HS-5 (cell line): ENCODE measurements around the gene RIN3.
"Not testable (repeated sequence)": the region's sequence is repeated elsewhere in the genome, so short reads cannot be mapped to it uniquely, and the experiment has no call there.

Source experiments
- DNase-seq: peaks from one replicate; pipeline ENCODE4 v3.0.0-alpha.2; 2012; ENCODE audit warnings: low read depth

The RIN3 gene

DNA sequence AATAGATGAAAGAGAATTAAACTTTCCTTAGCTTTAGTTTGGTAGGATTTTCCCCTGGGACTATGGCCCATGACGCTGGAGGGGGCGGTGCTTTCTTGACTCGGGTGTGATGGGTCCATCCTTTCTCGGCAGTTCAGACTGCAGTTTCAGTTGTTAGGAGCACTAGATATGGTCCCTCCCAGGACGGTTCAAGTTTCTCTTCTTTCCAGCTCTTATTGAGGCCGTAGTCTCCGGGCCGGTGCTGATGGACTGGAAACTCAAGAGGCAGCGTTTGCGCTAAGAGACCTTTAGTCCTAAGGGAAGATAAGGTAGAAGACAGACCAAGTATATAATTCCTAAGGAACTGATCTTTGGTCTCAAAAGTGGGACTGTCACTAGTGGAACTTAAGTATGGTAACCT is 111.2 kb downstream of the RIN3 start:
- no peak for DNase-seq

DNA sequence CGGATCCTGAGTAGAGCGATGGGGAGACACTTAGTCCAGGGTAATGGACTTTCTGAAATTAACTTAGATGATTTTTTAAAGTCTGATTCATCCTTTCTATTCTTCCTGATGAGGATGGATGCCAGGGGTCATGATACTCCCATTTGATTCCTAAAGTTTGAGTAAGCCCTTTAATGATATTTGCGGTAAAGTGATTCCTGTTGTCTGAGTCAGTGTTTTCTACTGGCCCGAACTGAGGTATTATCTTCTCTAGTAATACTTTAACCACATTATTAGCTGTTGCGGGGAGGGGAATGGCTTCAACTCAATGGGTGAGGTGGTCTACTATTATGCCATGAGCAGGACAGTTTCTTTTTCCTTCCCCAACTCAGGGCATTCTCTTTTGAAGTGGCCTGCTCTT is 111.6 kb downstream of the RIN3 start:
- DNase-seq, result peak; percentile 91

DNA sequence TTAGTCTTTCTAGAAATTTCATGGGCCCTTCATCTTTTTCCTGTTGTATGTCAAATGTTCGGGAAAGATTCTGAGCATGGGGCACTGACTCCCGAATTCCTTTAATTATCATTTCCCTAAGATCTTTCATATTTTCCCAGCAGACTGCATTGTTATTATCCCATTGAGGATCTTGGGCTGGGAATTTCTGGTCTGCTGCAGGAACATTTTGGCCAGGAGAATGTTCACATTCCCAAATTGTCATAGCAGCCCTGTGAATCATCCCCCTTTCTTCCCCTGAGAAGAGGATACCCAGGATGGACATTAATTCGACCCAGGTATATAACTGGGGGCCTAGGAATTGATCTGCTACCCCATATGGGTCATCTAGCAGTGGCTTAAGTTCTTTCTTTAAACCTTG is 112.5 kb downstream of the RIN3 start:
- no peak for DNase-seq

DNA sequence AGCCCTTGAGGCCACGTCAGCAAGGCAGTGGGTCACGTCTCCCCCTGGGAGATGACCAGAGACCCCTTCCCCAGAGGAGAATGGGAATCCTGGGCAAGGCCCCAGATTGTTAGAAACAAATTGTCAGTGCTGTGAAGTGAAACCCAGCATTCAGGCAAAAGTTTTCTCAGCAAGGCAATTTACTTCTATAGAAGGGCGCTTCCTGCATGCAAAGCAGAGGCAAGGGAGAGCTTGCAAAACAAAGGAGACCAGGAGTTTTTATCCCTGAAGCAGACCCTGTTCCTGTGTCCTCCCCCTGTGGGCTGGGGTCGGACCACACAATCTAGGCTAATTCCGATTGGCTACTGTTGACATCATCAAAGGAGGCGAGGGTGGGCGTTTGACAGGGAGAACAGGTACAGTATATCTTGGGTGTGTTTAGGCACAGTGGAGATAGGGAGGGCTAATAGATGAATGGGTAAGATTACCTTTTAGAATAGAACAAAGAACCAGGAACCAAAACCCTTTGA is 114.2 kb downstream of the RIN3 start:
- DNase-seq, result no peak

DNA sequence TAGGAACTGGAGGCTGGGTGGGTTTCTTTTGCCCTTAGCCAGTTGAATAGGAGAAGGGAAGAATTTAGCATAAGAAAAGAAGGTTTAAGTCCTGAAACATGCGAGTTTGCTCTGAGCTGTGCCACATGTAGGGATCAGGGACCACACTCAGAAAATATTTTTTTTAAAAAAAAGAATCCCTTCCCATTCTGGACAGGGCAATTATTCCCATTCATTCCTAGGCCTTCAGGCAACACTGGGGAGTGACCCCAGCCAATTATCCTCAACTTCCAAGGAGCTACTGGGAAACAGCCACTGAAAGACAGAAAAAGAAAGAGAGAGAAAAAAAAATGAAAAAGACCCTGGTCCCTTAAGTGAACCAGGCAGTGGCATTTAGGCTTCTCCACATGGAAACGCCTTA is 115.1 kb downstream of the RIN3 start:
- DNase-seq, result no peak

DNA sequence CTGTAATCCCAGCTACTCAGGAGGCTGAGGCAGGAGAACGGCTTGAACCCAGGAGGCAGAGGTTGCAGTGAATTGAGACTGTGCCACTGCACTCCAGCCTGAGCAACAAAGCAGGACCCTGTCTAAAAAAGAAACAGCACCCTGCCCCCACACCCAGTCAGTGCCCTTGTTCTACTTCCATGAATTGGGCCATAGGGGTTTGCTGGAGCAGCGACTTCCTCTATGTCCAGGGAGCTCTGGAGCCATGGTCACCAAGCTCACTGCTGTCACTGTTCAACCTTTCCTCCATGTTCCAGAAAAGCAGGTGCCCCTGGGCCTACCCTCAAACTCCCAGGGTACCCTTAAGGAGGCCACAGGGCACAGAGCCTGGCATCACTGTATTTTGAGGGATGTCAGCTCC is 116.8 kb downstream of the RIN3 start:
- no peak for DNase-seq

DNA sequence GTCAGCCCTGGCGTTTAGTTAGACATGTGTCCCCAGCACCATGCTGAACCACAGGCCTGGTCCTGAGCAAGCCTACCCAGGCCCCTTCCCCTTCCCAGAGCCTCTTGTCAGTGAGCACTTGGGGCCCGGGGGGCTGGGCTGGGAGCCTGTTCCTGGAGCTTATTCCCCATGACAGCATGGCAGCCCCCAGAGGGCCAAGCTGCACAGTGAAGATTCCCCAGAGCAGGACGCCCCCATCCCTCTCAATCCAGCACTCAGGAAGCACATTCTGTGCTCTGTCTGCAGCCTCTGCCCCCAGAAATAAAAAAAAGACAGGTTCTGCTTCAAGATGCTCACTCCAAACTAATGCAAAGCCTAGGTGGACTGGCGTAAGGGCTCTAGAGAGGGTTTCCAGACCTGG is 117.5 kb downstream of the RIN3 start:
- DNase-seq, result no peak

DNA sequence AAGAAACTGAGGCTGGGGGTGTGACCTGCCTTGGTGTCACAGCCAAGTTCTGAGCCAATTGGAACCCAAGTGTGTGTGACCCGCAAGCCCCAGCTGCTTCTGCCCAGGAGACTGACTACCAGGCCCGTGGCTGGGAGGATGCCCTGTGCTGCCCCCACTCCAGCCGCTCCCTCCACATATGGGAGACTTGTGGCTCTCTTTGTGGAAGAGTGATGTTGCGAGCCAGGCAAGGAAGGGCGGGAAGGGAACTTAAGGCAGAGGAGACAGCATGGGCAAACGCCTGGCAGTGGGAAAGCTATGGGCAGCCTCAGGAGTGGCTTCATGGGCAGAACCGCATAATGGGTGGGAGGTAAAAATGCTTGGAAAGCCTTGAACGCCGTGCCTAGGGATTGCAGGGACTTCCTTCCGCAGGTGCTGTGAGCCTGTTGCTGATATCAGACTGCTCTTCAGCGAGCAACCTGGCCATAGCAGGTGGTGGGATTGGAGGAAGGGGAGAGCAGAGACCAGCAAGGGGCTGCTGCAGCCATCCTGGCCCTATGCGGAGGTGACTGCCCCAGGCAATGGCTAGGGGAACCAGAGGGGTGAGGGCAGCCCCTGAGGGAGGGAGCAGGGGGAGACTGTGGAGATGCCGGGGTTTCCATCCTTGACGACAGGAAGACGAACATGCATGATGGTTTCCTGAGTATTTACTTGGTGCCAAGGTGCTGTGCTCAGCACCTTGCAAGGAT is 119.1 kb downstream of the RIN3 start:
- no peak for DNase-seq

DNA sequence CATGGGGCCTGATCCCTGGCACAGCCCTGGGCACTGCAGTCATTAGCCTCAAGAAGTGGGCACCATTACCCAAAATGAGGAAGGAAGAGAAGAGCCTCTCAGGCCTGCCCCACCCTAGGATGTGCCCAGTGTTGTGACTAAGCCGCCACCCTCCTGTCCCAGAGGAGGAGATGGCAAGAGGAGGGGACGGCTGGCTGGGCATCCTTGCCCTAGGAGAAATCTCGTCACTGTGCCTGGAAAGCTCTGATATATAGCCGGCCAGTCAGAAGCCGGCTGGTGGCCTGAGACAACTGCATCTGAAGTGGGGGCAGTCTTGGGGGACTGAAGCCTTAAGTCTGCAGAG is 119.7 kb downstream of the RIN3 start:
- DNase-seq, result no peak

DNA sequence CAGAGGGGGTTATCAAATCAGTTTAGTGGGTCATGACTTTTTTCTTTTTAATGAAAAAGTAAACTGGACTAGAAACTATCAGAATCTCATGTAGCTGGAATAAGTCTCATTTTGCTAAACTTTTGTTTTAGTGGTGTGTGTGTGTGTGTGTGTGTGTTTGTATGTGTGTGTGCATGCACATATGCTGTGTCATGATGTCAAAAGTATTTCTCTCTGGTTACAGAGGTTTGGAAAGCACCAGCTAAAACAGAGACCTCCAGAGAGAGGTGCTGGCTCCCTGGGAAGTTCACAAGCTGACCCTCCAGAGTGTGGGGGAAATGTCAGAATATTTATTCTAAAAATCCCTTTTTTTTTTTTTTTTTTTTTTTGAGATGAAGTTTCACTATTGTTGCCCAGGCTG is 120.1 kb downstream of the RIN3 start:
- DNase-seq, result no peak

DNA sequence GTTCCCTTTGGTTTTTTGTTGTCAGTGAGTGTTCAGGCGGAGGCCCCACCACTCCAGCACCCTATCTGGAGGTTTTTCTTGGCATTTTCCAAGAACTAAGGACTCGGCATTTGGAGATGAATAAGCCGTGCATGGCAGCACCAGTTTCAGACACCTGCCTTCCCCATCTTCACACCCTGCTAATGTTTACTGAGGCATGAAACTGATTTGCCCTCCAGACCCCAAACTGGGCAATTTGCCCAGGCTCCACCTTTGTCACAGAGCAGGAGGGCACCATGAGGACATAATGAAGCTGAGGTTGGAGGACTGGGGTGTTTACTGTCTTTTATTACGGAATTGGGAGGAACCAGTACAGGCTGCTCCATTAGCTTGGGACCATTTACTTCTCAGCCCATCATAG is 121.5 kb downstream of the RIN3 start:
- no peak for DNase-seq

DNA sequence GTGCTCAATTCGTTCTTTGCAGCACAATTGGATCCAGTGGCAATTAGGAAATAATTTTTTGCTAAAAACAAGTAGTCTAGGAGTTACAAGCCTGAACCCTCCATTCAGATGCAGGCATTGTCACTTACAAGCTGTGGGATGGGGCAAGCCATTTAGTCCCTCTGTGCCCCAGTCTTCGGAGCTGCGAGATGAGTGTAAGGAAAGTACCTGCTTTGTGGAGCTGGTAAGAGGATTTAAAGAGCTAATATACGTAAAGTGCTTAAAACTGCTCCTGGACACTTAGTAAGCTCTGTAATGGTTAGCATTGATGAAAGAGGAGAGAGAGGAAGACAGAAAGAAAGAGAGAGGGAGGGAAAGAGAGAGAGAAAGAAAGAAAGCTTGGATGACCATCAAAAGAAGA is 122.3 kb downstream of the RIN3 start:
- DNase-seq, result no peak

DNA sequence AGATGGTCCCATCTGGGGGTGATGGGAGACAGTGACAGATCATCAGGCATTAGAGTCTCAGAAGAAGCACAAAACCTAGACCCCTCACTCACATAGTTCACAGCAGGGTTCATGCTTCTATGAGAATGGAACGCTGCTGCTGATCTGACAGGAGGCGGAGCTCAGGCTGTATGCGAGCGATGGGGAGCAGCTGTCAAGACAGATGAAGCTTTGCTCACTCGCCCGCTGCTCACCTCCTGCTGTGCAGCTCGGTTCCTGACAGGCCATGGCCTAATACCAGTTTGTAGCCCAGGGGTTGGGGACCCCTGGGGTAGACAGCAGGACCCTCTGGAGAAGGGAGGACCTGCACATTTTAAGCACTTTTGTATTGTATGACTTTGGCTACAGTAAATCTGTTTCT is 123.6 kb downstream of the RIN3 start:
- no peak for DNase-seq

DNA sequence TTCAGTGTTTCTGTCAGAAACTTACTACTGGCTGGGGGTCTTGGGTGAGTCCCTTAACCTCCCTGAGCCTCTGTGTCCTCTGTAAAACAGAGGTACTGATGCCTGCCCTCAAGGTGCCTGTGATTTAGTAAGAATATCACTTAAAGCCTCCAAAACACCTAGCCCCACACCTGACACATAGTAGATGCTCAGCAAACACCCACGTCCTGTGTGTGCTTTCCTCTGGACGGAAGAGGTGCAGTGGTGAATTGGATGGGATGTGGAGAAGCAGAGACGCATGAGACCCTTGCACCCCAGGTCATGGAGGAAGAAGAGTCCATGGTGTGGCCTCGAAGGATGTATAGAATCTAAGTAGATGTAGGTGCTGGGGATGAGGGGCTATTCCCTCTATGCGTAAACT is 124.3 kb downstream of the RIN3 start:
- DNase-seq, result no peak

DNA sequence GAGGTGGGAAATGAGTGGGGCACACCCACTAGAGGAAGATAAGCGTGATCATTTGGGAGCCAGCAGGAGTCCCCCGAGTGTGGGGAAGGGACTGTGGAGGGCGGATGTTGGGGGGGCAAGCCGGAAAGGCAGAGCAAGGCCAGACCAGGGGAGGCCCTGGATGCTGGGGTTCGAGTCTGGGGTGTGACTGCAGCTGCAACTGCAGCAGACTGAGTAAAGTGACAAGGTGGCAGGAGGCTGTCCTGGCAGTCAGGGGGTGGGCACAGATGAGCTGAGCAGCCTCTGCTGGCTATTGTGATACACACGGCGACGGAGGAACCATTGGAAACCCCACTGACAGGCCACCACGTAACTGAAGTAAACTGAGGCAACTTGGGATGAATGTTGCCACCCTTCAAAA is 124.7 kb downstream of the RIN3 start:
- no peak for DNase-seq

DNA sequence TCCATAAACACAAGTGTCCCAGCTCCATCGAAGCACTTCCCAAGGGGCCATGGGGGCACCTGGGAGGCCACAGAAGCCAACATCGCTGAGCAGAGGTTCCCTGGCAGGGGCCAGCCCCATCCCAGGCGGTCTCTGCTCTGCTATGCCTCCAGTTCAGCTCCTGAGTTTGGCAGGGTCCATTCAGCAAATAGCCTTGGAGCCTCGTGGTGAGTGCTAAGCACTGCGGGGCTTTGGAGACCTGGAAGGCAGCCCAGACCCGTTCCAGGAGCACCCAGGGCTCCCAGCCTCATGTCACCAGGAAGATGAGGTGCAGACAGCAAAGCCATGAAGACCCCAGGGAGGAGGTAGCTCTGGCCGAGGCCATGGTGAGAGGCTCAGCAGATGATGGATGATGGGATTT is 125.3 kb downstream of the RIN3 start:
- DNase-seq, result no peak

DNA sequence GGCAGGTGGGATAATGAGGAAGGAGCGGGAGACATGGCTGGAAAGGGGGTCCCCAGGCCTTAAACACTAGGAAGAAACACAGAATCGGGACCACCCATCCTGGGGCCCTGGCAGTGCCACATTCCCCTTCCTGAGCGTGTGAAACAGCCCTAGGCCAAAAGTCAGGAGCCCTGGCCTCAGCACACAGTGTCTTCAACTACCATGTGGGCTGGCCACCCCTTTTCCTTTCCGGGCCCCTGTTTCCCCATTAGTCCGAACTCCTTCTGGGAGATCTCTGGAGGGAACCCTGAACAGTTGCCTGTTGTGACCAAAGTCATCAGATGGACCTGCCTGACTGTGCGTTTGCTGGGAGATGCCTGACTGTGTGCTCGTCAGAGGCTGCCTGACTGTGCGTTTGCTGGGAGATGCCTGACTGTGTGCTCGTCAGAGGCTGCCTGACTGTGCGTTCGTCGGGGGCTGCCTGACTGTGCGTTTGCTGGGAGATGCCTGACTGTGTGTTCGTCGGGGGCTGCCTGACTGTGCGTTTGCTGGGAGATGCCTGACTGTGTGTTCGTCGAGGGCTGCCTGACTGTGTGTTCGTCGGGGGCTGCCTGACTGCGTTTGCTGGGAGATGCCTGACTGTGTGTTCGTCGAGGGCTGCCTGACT is 126.0 kb downstream of the RIN3 start:
- DNase-seq, result not testable (repeated sequence)

DNA sequence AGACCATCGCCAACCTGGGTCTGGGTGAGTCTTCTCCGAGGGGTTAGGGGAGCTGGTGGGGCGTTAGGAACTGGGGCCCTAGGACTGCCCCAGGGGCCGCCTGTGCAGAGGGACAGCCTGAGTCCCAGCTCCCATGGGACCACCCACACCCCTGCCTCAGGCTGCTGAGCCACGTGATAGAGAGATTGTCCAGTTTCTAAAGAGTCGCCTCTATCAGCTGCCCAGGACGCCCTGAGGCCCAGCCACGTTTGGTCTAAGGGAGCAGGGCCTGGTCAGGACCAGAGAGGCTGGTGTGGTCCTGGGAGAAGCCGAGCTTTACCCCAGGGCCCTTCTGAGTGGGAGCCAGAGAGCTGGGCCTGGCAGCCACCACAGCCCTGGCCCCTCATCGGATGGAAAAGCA is 127.7 kb downstream of the RIN3 start:
- DNase-seq, result no peak

DNA sequence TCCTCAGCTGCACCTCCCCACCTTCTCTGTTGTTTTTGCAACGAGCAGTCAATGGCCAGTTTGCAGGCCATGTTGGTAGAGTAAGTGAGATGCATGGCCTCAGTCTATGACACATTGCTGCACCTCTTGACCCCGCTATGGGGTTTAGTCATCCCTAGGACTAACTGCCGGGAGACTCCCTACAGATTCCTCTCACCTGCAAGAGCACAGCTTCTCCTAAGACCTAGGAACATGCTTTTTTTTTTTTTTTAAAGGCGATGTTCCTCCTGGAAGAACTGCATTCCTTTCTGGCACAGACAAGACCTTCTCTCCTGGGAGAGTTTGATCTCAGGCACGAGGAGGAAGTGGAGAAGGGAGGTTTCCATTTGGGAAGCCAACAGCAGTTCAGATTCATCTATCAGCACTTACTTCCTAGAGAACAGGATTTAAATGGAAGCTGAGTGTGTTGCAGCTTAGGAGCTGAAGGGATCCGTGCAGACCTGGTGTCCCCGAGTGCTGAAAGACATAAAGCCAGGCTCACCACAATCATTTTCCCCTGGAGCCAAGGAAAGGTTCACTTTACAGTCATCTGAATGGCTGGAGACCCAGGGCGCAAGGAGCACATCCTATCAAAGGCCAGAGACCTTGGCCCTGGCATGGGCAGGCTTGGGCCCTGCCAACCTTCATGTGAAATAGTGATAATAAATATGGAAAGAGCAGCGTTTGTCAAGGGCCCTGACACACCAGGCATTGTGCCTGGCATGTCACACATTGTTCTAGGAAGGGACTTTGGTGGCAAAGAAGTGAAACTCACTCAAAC is 130.8 kb downstream of the RIN3 start:
- DNase-seq, result peak; percentile 85

DNA sequence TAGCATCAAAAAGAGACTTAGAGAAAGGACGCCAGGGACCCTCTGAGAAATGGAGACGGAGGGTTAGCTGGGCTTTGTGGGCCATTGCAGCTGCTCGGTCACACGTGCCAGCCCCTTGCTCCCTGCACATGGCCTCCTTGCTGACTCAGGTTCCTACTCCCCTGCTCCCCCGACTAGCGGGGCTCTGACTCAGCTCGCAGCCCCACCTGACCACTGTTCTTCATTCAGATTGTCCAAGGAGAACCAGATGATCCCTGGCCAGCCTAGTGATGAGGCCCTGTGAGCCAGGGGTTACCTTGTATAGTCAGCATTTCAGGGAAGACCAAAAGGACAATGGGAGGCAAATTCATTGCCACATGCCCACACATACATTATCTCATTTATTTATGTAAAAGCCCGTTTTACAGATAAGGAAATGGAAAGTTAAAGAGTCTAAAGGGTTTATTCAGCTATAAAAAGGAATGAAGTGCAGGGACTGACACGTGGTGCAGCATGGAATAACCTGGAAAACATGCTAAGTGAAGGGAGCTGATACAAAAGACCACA is 131.5 kb downstream of the RIN3 start:
- no peak for DNase-seq

DNA sequence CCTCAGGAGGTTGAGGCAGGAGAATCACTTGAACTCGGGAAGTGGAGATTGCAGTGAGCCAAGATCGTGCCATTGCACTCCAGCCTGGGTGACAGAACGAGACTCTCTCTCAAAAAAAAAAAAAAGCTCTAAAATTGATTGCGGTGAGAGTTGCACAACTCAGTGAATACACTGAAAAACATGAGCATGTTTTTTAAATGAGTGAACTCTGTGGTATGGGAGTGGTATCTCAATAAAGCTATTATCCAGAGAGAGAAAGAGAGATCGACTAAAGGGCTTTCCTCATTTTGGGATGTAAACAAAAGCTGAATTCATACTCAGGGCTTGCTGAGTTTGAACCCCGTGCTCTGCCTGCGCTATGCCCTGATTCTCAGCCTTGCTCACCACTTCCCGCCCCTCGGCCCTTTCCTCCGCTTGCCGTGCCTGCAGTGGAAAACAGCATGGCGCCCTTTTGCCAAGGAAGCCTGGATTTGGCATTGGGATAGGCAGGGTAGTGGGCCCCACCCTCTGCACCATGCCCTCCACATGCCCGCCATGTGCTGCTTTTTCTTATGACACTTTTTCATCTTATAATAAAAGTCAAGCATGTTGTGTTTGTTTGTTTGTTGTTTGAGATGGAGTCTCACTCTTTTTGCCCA is 132.4 kb downstream of the RIN3 start:
- peak; percentile 80 for DNase-seq
